Measurements from ENCODE around the gene COL5A2.

DNA sequence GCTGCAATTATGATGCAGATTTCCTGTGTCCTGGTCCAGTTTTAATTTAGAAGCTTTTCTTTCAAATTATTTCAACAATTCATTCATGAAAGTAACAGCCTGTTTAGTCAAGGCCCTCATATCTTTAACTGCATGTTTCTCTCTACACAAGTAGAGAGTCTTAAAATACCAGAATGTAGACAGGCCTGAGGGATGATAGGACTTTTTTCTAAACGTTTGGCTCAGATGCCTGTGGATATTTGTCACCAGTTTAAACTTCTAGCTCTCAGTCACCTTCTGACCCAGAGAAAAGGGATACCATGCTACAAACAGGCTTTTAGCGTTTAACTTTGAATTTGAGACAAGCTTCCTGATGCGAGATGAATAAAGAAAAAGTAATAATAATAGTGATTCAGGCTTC lies 15.7 kb downstream of the COL5A2 start:
- TF ChIP-seq, protein P1, sequence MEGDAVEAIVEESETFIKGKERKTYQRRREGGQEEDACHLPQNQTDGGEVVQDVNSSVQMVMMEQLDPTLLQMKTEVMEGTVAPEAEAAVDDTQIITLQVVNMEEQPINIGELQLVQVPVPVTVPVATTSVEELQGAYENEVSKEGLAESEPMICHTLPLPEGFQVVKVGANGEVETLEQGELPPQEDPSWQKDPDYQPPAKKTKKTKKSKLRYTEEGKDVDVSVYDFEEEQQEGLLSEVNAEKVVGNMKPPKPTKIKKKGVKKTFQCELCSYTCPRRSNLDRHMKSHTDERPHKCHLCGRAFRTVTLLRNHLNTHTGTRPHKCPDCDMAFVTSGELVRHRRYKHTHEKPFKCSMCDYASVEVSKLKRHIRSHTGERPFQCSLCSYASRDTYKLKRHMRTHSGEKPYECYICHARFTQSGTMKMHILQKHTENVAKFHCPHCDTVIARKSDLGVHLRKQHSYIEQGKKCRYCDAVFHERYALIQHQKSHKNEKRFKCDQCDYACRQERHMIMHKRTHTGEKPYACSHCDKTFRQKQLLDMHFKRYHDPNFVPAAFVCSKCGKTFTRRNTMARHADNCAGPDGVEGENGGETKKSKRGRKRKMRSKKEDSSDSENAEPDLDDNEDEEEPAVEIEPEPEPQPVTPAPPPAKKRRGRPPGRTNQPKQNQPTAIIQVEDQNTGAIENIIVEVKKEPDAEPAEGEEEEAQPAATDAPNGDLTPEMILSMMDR (IDR thresholded peaks at IDR 0.05): no peak
- no peak for TF ChIP-seq POLR2A (IDR thresholded peaks at IDR 0.05)
